Measurements from ENCODE around the gene FLAD1.

- TF ChIP-seq CEBPB (IDR thresholded peaks at IDR 0.05; ENCODE audit: low read depth, low read length) (no peak), RCOR1 (IDR thresholded peaks at IDR 0.05; ENCODE audit: insufficient replicate concordance, low read length) (no peak), CHD1 (IDR thresholded peaks at IDR 0.05; ENCODE audit: low read depth, low read length) (no peak)
- TF ChIP-seq, protein P1, sequence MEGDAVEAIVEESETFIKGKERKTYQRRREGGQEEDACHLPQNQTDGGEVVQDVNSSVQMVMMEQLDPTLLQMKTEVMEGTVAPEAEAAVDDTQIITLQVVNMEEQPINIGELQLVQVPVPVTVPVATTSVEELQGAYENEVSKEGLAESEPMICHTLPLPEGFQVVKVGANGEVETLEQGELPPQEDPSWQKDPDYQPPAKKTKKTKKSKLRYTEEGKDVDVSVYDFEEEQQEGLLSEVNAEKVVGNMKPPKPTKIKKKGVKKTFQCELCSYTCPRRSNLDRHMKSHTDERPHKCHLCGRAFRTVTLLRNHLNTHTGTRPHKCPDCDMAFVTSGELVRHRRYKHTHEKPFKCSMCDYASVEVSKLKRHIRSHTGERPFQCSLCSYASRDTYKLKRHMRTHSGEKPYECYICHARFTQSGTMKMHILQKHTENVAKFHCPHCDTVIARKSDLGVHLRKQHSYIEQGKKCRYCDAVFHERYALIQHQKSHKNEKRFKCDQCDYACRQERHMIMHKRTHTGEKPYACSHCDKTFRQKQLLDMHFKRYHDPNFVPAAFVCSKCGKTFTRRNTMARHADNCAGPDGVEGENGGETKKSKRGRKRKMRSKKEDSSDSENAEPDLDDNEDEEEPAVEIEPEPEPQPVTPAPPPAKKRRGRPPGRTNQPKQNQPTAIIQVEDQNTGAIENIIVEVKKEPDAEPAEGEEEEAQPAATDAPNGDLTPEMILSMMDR (conservative IDR thresholded peaks at IDR 0.05; ENCODE audit: low read depth, low read length): no peak
Observed at GRCh38 chr1:154994591-154994990, 11.4 kb downstream of the FLAD1 start.
